Measurements from ENCODE around the gene ZNF500. TPM values are rescaled to one million over a fixed set of nuclear protein-coding genes. Genes with fewer than 3 reads are reported as not detected.

Gene ZNF500
- total and polyA plus RNA-seq, 2 of the 4 experiments (the other 2 are of a cell fraction): 4.5 to 5.9 TPM

- Histone ChIP-seq H2BK15ac (ENCODE audit: low read depth, low read length) (no peak overlapping the region), H2AK5ac (ENCODE audit: low read depth, low read length) (no peak overlapping the region), H4K20me1 (ENCODE audit: insufficient read depth, low read length) (no peaks in the 10 kb centered on the region), H2BK20ac (ENCODE audit: low read depth, low read length) (no peak overlapping the region), H3K27me3 (ENCODE audit: control insufficient read depth, insufficient read depth, low read length) (0 out of 2 replicates have a peak, but pooled peaks cover 2% of the 10 kb centered on the region), H3K27ac (ENCODE audit: insufficient read depth, low read length) (no peak overlapping the region), H3K9me3 (ENCODE audit: control insufficient read depth, insufficient read depth, low read length) (no peaks in the 10 kb centered on the region), H3K9me1 (ENCODE audit: insufficient read depth, low read length) (no peaks in the 10 kb centered on the region), H3K79me1 (ENCODE audit: low read depth in 1 of 2, low read length in 2 of 2) (no peaks in the 10 kb centered on the region), H2BK120ac (ENCODE audit: low read depth, low read length) (no peak overlapping the region), H3K9ac (ENCODE audit: low read depth, low read length) (no peak overlapping the region), H4K5ac (ENCODE audit: low read depth, low read length) (no peak overlapping the region), H3K14ac (replicated peaks; ENCODE audit: low read depth, low read length) (no peak overlapping the region), H3K18ac (ENCODE audit: low read depth, low read length) (no peak overlapping the region), H4K8ac (ENCODE audit: low read depth in 2 of 2, low read length in 2 of 2) (no peak overlapping the region), H4K91ac (ENCODE audit: insufficient read depth, low read depth, low read length) (no peak overlapping the region), H3K4me2 (ENCODE audit: low read depth, low read length) (no peak overlapping the region), H3K4me3 (ENCODE audit: insufficient read depth, low read depth, low read length) (no peak overlapping the region), H3K23ac (ENCODE audit: low read depth, low read length) (no peak overlapping the region), H2AFZ (replicated peaks; ENCODE audit: low read length, poor library complexity) (no peak overlapping the region), H2AK9ac (replicated peaks; ENCODE audit: low read depth, low read length, poor library complexity) (no peak overlapping the region), H3K4me1 (ENCODE audit: control insufficient read depth, insufficient read depth, low read length) (no peaks in the 10 kb centered on the region), H3K36me3 (ENCODE audit: control insufficient read depth, insufficient read depth, low read length) (no peaks in the 10 kb centered on the region), H3K56ac (ENCODE audit: extremely low read depth, insufficient read depth, low read length) (no peak overlapping the region), H3K4ac (ENCODE audit: low read depth, low read length) (no peak overlapping the region), H2BK5ac (ENCODE audit: low read depth, low read length, poor library complexity, severe bottlenecking) (no peak overlapping the region)
- intact Hi-C loops (cut with micrococcal nuclease): no loop called here
- ATAC-seq (ENCODE audit: low read depth) (no peak), DNase-seq (no peak)
- no TSS peak for BruUV-seq (replicated peaks)
- POLR2A ChIA-PET (ENCODE audit: unreplicated experiment): no interaction called here
- no peak for TF ChIP-seq USF2 (IDR thresholded peaks at IDR 0.05; ENCODE audit: low read depth, low read length)
- no peak for TF ChIP-seq RFX5 (IDR thresholded peaks at IDR 0.05; ENCODE audit: low read depth, low read length)
- TF ChIP-seq CTCF (conservative IDR thresholded peaks at IDR 0.05; ENCODE audit: low read depth, low read length): no peak
- CTCF ChIA-PET: no interaction called here
- no CpG with 5 or more reads among the region's 2 CpGs for WGBS, 2 experiments (ENCODE audit: extremely low coverage in 2 of 2, insufficient read length in 1 of 2)
- dilution Hi-C loops (cut with HindIII; ENCODE audit: low sequenced_read_pairs, unreplicated experiment): no loop called here
- in situ Hi-C loops (cut with MboI; ENCODE audit: low sequenced_read_pairs): no loop called here
Measured at GRCh38 chr16:4776141-4776705, 9.3 kb upstream of the ZNF500 start.
